NB4 (cell line): ENCODE measurements around the gene CEACAM20.

ENCODE experiments used
- DNase-seq: peaks from one replicate; pipeline ENCODE4 v3.0.0; 2010; ENCODE audit warnings: low read depth
- H3K4me3 ChIP-seq: one replicate; pipeline ENCODE4 v1.5.1; 2011; ENCODE audit warnings: mild to moderate bottlenecking, low read depth, low read length, moderate library complexity
- CTCF ChIP-seq: IDR thresholded peaks from one replicate; pipeline ENCODE4 v1.5.1; 2012; ENCODE audit warnings: low read depth, low read length
- MAX ChIP-seq: IDR thresholded peaks from 2 replicates; pipeline ENCODE4 v1.6.1; 2011; ENCODE audit warnings: low read depth, low read length
- MYC ChIP-seq: IDR thresholded peaks from 2 replicates; pipeline ENCODE4 v1.6.1; 2011; ENCODE audit warnings: low read depth, low read length
- POLR2A ChIP-seq: IDR thresholded peaks from 2 replicates; pipeline ENCODE4 v1.6.1; 2011; ENCODE audit warnings: mild to moderate bottlenecking; ENCODE audit not compliant: insufficient read length; ENCODE audit errors: extremely low read depth

CEACAM20 gene

GRCh38 chr19:44529536-44529935 is at the start of gene CEACAM20:
Gene CEACAM20, minus strand, starts transcription at chr19:44529675. Its CDS starts 166 bp downstream, at chr19:44529509.
- no peak for TF ChIP-seq MYC
- no peak for TF ChIP-seq MAX
- no peak for TF ChIP-seq POLR2A
- TF ChIP-seq CTCF, result no peak
- no peak within 1 kb of the TSS for H3K4me3 ChIP-seq
- DNase-seq, result no peak

- TF ChIP-seq POLR2A (no peak), MYC (no peak), MAX (no peak), CTCF (no peak)
- no peak for DNase-seq
- H3K4me3 ChIP-seq, result no peak overlapping the region
Observed at GRCh38 chr19:44577566-44577874, 48.0 kb upstream of the CEACAM20 start.

GRCh38 chr19:44576843-44577565 is 47.5 kb upstream of the CEACAM20 start:
- H3K4me3 ChIP-seq, result no peak overlapping the region
- DNase-seq, result peak; percentile 43
- no peak for TF ChIP-seq MAX
- TF ChIP-seq CTCF, result peak; percentile 57
- no peak for TF ChIP-seq POLR2A
- no peak for TF ChIP-seq MYC

GRCh38 chr19:44575116-44575700 is 45.7 kb upstream of the CEACAM20 start:
- no peak for DNase-seq
- H3K4me3 ChIP-seq, result no peak overlapping the region
- TF ChIP-seq POLR2A (no peak), CTCF (no peak), MAX (no peak), MYC (no peak)

GRCh38 chr19:44574186-44574950 is 44.9 kb upstream of the CEACAM20 start:
- no peak for TF ChIP-seq MAX
- TF ChIP-seq MYC, result no peak
- no peak for TF ChIP-seq CTCF
- no peak for TF ChIP-seq POLR2A
- no peak overlapping the region for H3K4me3 ChIP-seq
- DNase-seq, result no peak
